ENCODE measurements around the gene RNF38. TPM values are rescaled to one million over a fixed set of nuclear protein-coding genes. Genes with fewer than 3 reads are reported as not detected.
"Not testable (repeated sequence)": the region's sequence is repeated elsewhere in the genome, so short reads cannot be mapped to it uniquely, and the experiment has no call there.

The RNF38 gene
- total and polyA plus RNA-seq, 4 donors, result 14.5 to 59.6 (median 35.3) TPM

DNA sequence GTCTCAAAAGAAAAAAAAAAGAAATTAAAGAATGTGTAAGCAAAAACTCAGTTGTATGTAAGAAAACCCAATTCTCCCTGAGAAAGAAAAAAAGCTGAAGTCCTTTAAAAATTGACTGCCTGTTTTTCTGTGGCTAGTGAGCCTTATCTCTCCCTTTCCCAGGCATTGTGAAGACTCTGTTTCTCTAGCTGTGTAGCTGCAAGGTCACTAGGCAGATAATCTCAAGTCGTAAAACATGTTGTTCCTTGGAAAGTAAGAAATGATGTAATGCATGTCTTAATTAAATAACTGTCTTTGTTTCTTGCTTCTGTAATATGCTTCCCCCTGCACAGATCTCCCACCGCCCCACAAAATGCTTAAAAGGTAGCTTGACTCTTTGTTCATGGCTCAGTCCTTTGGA lies 95.7 kb downstream of the RNF38 start:
- 69 to 79% methylated on average over 2 of the region's 2 CpGs for WGBS, 2 donors
- intact Hi-C loops (cut with DNase I), result not testable (repeated sequence)

DNA sequence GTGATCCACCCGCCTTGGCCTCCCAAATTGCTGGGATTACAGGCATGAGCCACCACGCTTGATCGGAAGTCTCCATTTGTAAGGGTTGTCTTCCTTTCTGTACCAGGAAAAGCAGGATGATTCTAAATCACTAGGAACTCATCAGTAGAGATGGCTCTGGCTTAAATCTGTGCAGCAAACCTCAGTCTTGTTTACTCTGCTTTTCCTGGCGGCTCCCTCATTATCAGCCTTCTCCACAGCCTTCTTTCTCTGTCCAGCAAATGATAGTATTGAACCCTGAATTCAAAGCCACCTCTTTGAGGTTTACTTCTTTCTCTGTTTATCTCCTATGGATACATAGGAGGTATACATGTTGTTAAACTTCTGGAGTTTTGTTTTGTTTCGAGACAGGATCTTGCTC lies 98.8 kb downstream of the RNF38 start:
- ATAC-seq (ENCODE audit: low FRiP score) (no peak), DNase-seq (no peak)
- H3K36me3 ChIP-seq (ENCODE audit: control insufficient read depth in 1 of 2, insufficient read depth in 2 of 2, low read length in 1 of 2), result no peaks in the 10 kb centered on the region
- H3K27me3 ChIP-seq (ENCODE audit: control insufficient read depth in 1 of 2, insufficient read depth in 2 of 2, low read length in 1 of 2), result no peaks in the 10 kb centered on the region
- H3K27ac ChIP-seq (ENCODE audit: low read depth in 1 of 2, low read length in 2 of 2), result no peak overlapping the region
- 77 to 96% methylated on average over 5 of the region's 5 CpGs for WGBS, 2 donors
- H3K4me3 ChIP-seq (ENCODE audit: low read length in 2 of 2), result no peak overlapping the region
- H3K4me1 ChIP-seq (ENCODE audit: control insufficient read depth in 1 of 2, insufficient read depth in 2 of 2, low read length in 2 of 2), result no peaks in the 10 kb centered on the region
- intact Hi-C loops (cut with DNase I), result no loop called here
- no peaks in the 10 kb centered on the region for H3K9me3 ChIP-seq (ENCODE audit: control insufficient read depth, low read length)

More for the DNA sequence above, 95.7 kb downstream of the RNF38 start:
- not testable (repeated sequence) for H3K9me3 ChIP-seq (ENCODE audit: control insufficient read depth, low read length); H3K36me3 ChIP-seq (ENCODE audit: control insufficient read depth in 1 of 2, insufficient read depth in 2 of 2, low read length in 1 of 2); H3K27me3 ChIP-seq (ENCODE audit: control insufficient read depth in 1 of 2, insufficient read depth in 2 of 2, low read length in 1 of 2); H3K4me3 ChIP-seq (ENCODE audit: low read length in 2 of 2); H3K27ac ChIP-seq (ENCODE audit: low read depth in 1 of 2, low read length in 2 of 2); H3K4me1 ChIP-seq (ENCODE audit: control insufficient read depth in 1 of 2, insufficient read depth in 2 of 2, low read length in 2 of 2); ATAC-seq (ENCODE audit: low FRiP score); DNase-seq

DNA sequence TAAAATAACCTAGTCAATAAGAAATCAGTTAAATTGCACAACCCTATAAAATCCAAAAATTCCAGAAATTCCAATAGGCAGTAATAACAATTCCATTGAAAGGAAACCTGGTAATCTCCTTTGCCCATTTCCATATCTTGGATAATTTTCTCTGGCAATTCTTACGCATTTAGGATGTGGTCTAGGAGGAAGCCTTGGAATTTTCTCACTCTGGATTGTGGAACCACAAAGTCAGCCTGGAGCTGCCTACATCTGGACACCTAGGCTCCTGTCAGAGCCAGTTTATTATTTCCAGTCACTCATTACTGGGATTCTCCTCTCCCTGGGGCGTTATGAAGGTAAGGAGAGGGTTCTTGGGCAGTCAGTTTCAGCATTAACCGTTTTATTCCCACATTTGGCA lies 101.5 kb downstream of the RNF38 start:
- Histone ChIP-seq H3K36me3 (ENCODE audit: control insufficient read depth in 1 of 2, insufficient read depth in 2 of 2, low read length in 1 of 2) (no peaks in the 10 kb centered on the region), H3K27ac (ENCODE audit: low read depth in 1 of 2, low read length in 2 of 2) (no peak overlapping the region), H3K9me3 (ENCODE audit: control insufficient read depth, low read length) (no peaks in the 10 kb centered on the region), H3K27me3 (ENCODE audit: control insufficient read depth in 1 of 2, insufficient read depth in 2 of 2, low read length in 1 of 2) (no peaks in the 10 kb centered on the region), H3K4me1 (ENCODE audit: control insufficient read depth in 1 of 2, insufficient read depth in 2 of 2, low read length in 2 of 2) (no peaks in the 10 kb centered on the region), H3K4me3 (ENCODE audit: low read length in 2 of 2) (no peak overlapping the region)
- DNase-seq (no peak), ATAC-seq (ENCODE audit: low FRiP score) (no peak)
- WGBS, 2 donors, result 76 to 80% methylated on average over 3 of the region's 3 CpGs
- intact Hi-C loops (cut with DNase I), result no loop called here

DNA sequence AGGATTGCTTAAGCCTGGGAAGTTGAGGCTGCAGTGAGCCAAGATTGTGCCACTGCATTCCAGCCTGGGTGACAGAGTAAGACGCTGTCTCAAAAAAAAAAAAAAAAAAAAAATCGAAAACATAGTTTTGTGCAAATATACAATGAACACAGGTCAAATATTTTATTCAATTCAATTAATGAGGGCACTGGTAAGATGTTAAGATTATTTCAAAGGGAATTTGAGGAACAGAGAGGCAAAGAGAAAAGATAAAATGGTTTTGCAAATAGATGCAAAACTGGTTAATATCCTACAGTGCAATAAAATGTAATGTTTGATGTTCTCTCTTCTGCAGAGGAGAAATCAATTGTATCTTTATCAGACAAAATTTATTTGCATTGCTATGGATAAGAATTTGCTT lies 102.3 kb downstream of the RNF38 start:
- no peak overlapping the region for H3K4me3 ChIP-seq (ENCODE audit: low read length in 2 of 2)
- WGBS, 2 donors, result 81 to 82% methylated on average over 2 of the region's 2 CpGs
- H3K9me3 ChIP-seq (ENCODE audit: control insufficient read depth, low read length), result no peaks in the 10 kb centered on the region
- intact Hi-C loops (cut with DNase I), result no loop called here
- DNase-seq, result no peak
- no peak overlapping the region for H3K27ac ChIP-seq (ENCODE audit: low read depth in 1 of 2, low read length in 2 of 2)
- no peaks in the 10 kb centered on the region for H3K4me1 ChIP-seq (ENCODE audit: control insufficient read depth in 1 of 2, insufficient read depth in 2 of 2, low read length in 2 of 2)
- no peaks in the 10 kb centered on the region for H3K27me3 ChIP-seq (ENCODE audit: control insufficient read depth in 1 of 2, insufficient read depth in 2 of 2, low read length in 1 of 2)
- no peaks in the 10 kb centered on the region for H3K36me3 ChIP-seq (ENCODE audit: control insufficient read depth in 1 of 2, insufficient read depth in 2 of 2, low read length in 1 of 2)
- ATAC-seq (ENCODE audit: low FRiP score), result no peak

DNA sequence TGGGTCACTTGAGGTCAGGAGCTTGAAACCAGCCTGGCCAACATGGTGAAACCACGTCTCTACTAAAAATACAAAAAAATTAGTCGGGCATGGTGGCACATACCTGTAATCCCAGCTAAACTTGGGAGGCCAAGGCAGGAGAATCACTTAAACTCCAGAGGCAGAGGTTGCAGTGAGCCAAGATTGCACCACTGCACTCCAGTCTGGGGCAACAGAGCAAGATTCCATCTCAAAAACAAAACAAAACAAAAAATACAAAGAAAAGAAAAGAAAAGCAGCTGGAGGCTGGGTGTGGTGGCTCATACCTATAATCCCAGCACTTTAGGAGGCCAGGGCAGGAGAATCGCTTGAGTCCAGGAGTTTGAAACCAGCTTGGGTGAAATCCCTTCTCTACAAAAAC lies 105.1 kb downstream of the RNF38 start:
- ATAC-seq (ENCODE audit: low FRiP score); H3K4me1 ChIP-seq (ENCODE audit: control insufficient read depth in 1 of 2, insufficient read depth in 2 of 2, low read length in 2 of 2); H3K9me3 ChIP-seq (ENCODE audit: control insufficient read depth, low read length); intact Hi-C loops (cut with DNase I); H3K36me3 ChIP-seq (ENCODE audit: control insufficient read depth in 1 of 2, insufficient read depth in 2 of 2, low read length in 1 of 2); H3K4me3 ChIP-seq (ENCODE audit: low read length in 2 of 2); H3K27me3 ChIP-seq (ENCODE audit: control insufficient read depth in 1 of 2, insufficient read depth in 2 of 2, low read length in 1 of 2); H3K27ac ChIP-seq (ENCODE audit: low read depth in 1 of 2, low read length in 2 of 2); DNase-seq: not testable (repeated sequence)
- WGBS, 2 donors, result 95 to 98% methylated on average over 3 of the region's 3 CpGs

DNA sequence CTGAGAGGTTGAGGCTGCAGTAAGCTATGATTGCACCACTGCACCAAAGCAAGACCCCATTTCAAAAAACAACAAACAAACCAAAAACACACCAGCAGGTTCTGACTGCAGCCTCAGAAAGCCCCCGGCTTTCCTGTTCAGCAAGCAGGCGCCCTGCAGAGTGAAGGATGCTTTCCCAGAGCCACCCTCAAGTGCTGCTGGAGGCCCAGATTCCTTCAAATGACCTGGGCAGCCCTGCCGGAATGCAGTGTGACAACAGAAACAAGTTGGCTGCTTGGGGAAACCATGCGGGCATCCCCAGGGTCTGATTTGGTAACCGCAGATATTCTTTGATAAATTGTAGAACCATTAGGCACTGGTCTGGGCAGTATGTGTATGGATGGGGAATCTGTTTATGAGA lies 106.2 kb downstream of the RNF38 start:
- WGBS, 2 donors, result 85 to 93% methylated on average over 5 of the region's 5 CpGs
- H3K9me3 ChIP-seq (ENCODE audit: control insufficient read depth, low read length), result no peaks in the 10 kb centered on the region
- ATAC-seq (ENCODE audit: low FRiP score) (no peak), DNase-seq (no peak)
- H3K4me3 ChIP-seq (ENCODE audit: low read length in 2 of 2), result no peak overlapping the region
- H3K36me3 ChIP-seq (ENCODE audit: control insufficient read depth in 1 of 2, insufficient read depth in 2 of 2, low read length in 1 of 2), result no peaks in the 10 kb centered on the region
- H3K27ac ChIP-seq (ENCODE audit: low read depth in 1 of 2, low read length in 2 of 2), result no peak overlapping the region
- no peaks in the 10 kb centered on the region for H3K27me3 ChIP-seq (ENCODE audit: control insufficient read depth in 1 of 2, insufficient read depth in 2 of 2, low read length in 1 of 2)
- intact Hi-C loops (cut with DNase I), result no loop called here
- no peaks in the 10 kb centered on the region for H3K4me1 ChIP-seq (ENCODE audit: control insufficient read depth in 1 of 2, insufficient read depth in 2 of 2, low read length in 2 of 2)

DNA sequence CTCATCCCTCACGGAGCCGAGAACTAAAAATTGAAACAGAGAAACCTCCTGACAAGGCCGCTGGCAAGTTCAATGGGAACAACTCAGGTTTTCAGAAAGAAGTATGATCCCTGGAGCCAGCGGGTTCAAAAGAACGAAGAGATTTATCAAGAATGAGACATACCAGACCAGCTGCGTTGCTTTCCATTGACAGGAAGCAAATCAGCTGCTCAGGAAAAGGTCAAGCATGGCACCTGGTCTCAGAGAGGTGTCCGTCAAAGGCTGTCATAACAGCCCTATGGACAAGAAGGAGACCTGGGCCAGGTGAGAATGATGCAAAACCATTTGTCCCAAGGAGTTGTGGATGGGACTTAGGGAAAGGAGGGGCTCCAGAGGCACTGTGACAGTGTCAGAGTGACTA lies 106.9 kb downstream of the RNF38 start:
- DNase-seq, result no peak
- WGBS, 2 donors, result 93 to 96% methylated on average over 7 of the region's 7 CpGs
- Histone ChIP-seq H3K9me3 (ENCODE audit: control insufficient read depth, low read length) (no peaks in the 10 kb centered on the region), H3K4me3 (ENCODE audit: low read length in 2 of 2) (no peak overlapping the region), H3K27ac (ENCODE audit: low read depth in 1 of 2, low read length in 2 of 2) (no peak overlapping the region), H3K4me1 (ENCODE audit: control insufficient read depth in 1 of 2, insufficient read depth in 2 of 2, low read length in 2 of 2) (no peaks in the 10 kb centered on the region), H3K27me3 (ENCODE audit: control insufficient read depth in 1 of 2, insufficient read depth in 2 of 2, low read length in 1 of 2) (no peaks in the 10 kb centered on the region), H3K36me3 (ENCODE audit: control insufficient read depth in 1 of 2, insufficient read depth in 2 of 2, low read length in 1 of 2) (no peaks in the 10 kb centered on the region)
- ATAC-seq (ENCODE audit: low FRiP score), result no peak
- intact Hi-C loops (cut with DNase I), result no loop called here

DNA sequence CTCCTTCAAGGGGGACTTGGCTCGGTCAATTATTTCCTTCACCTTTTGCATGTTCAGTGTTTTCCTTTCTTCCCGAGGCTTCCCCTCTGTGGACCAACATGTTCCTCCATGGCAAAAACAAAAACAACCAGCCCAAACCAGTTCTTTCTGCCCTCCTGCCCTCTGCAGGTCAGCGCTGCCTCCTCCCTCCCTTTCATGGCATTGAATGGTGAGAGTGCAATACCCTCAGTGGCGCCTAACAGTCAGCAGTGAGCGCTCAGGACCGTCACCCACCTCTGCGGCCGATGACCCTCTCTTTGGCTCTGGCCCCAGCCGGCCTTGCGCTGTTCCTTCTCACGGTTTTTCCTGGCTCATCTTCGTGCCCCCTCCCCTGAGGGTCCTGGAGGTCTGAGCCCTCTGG lies 107.4 kb downstream of the RNF38 start:
- WGBS, 2 donors, result 88 to 89% methylated on average over 12 of the region's 12 CpGs
- intact Hi-C loops (cut with DNase I), result no loop called here
- no peaks in the 10 kb centered on the region for H3K36me3 ChIP-seq (ENCODE audit: control insufficient read depth in 1 of 2, insufficient read depth in 2 of 2, low read length in 1 of 2)
- ATAC-seq (ENCODE audit: low FRiP score) (no peak), DNase-seq (no peak)
- H3K9me3 ChIP-seq (ENCODE audit: control insufficient read depth, low read length), result no peaks in the 10 kb centered on the region
- no peaks in the 10 kb centered on the region for H3K4me1 ChIP-seq (ENCODE audit: control insufficient read depth in 1 of 2, insufficient read depth in 2 of 2, low read length in 2 of 2)
- no peak overlapping the region for H3K27ac ChIP-seq (ENCODE audit: low read depth in 1 of 2, low read length in 2 of 2)
- H3K4me3 ChIP-seq (ENCODE audit: low read length in 2 of 2), result no peak overlapping the region
- H3K27me3 ChIP-seq (ENCODE audit: control insufficient read depth in 1 of 2, insufficient read depth in 2 of 2, low read length in 1 of 2), result no peaks in the 10 kb centered on the region

DNA sequence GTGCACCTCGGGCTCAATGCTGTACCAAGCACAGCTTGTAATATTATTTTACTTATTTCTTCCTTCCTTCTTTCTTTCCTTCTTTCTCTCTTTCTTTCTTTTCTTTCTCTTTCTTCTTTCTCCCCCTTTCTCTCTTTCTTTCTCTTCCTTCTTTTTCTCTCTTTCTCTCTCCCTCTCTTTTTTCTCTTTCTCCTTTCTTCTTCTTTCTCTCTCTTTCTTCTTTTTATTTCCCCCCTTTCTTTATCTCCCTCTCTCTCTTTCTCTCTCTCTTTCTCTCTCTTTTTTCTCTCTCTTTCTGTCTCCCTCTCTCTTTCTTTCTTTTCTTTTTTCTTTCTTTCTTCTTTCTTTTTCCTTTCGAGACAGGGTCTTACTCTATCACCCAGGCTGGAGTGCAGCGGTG lies 109.1 kb downstream of the RNF38 start:
- H3K27me3 ChIP-seq (ENCODE audit: control insufficient read depth in 1 of 2, insufficient read depth in 2 of 2, low read length in 1 of 2), result no peaks in the 10 kb centered on the region
- no peaks in the 10 kb centered on the region for H3K4me1 ChIP-seq (ENCODE audit: control insufficient read depth in 1 of 2, insufficient read depth in 2 of 2, low read length in 2 of 2)
- WGBS, 2 donors, result 59 to 75% methylated on average over 3 of the region's 3 CpGs
- ATAC-seq (ENCODE audit: low FRiP score) (no peak), DNase-seq (no peak)
- H3K9me3 ChIP-seq (ENCODE audit: control insufficient read depth, low read length), result no peaks in the 10 kb centered on the region
- intact Hi-C loops (cut with DNase I), result no loop called here
- H3K36me3 ChIP-seq (ENCODE audit: control insufficient read depth in 1 of 2, insufficient read depth in 2 of 2, low read length in 1 of 2), result no peaks in the 10 kb centered on the region
- H3K27ac ChIP-seq (ENCODE audit: low read depth in 1 of 2, low read length in 2 of 2), result no peak overlapping the region
- H3K4me3 ChIP-seq (ENCODE audit: low read length in 2 of 2), result no peak overlapping the region

Measured in aorta (tissue), 5 donors.